Testis (tissue), 2 donors: ENCODE data around the gene SLC66A1.

Experiments used
- CTCF ChIP-seq, 3 experiments: fragments of 450-650 bp in 2 of 3; fragments of 200-600 bp in 1 of 3; sonication (generic) in 1 of 3; IDR thresholded peaks; one replicate each; pipeline ENCODE4 v1.5.1; 2016 to 2019; ENCODE audit warnings: antibody characterized with exemption in 3 of 3, mild to moderate bottlenecking in 2 of 3, moderate library complexity in 1 of 3
- POLR2A ChIP-seq: fragments of 450-650 bp; IDR thresholded peaks from one replicate; pipeline ENCODE4 v1.6.1; 2017; ENCODE audit warnings: antibody characterized with exemption, mild to moderate bottlenecking, moderate library complexity

- TF ChIP-seq CTCF (IDR thresholded peaks at IDR 0.05) (no peak), POLR2A (no peak)
Observed at GRCh38 chr1:19353596-19353995, 41.5 kb downstream of the SLC66A1 start.
